ENCODE measurements around the gene DOCK4.
"Not testable (repeated sequence)": the region's sequence is repeated elsewhere in the genome, so short reads cannot be mapped to it uniquely, and the experiment has no call there.

Gene DOCK4, protein sequence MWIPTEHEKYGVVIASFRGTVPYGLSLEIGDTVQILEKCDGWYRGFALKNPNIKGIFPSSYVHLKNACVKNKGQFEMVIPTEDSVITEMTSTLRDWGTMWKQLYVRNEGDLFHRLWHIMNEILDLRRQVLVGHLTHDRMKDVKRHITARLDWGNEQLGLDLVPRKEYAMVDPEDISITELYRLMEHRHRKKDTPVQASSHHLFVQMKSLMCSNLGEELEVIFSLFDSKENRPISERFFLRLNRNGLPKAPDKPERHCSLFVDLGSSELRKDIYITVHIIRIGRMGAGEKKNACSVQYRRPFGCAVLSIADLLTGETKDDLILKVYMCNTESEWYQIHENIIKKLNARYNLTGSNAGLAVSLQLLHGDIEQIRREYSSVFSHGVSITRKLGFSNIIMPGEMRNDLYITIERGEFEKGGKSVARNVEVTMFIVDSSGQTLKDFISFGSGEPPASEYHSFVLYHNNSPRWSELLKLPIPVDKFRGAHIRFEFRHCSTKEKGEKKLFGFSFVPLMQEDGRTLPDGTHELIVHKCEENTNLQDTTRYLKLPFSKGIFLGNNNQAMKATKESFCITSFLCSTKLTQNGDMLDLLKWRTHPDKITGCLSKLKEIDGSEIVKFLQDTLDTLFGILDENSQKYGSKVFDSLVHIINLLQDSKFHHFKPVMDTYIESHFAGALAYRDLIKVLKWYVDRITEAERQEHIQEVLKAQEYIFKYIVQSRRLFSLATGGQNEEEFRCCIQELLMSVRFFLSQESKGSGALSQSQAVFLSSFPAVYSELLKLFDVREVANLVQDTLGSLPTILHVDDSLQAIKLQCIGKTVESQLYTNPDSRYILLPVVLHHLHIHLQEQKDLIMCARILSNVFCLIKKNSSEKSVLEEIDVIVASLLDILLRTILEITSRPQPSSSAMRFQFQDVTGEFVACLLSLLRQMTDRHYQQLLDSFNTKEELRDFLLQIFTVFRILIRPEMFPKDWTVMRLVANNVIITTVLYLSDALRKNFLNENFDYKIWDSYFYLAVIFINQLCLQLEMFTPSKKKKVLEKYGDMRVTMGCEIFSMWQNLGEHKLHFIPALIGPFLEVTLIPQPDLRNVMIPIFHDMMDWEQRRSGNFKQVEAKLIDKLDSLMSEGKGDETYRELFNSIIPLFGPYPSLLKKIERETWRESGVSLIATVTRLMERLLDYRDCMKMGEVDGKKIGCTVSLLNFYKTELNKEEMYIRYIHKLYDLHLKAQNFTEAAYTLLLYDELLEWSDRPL (N-terminal part only)

DNA sequence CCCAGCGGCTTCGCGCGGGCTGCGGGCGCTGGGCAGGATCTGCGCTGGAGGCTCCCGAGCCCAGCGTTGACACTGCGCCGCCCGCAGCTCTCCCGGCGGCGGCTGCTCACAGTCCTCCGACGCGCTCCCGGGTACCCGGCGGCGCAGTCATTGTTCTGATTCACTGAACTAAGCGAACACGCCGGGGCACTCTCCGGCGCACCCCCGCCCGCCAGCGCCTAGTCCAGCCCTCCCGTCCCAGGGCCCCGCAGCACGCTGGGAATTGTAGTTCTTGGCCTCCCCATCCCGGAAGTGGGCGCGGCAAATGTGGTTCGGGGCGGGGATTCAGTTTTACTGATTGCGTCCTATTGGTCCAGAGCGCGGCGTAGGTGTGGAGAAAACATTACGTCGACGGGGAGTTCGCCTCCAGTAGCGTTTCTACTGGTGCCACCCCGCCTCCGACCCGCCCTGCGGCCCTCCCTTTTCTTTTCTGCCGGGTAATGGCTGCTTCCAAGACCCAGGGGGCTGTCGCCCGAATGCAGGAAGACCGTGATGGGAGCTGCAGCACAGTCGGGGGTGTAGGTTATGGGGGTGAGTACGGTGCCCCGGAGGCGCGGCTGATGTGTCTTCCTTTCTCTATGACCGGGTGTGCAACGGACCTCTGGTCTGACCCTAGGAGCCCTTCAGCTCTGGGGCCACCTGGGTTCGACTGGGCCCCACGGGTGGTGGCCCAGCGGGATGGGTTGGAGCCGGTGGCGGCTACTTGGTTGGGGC lies at the start of gene DOCK4, which contains the start of gene ZNF277:
DOCK4 (minus strand) TSS at position 162 of the 753 bp plus-strand sequence. CDS start 261 bp downstream, outside the sequence.
ZNF277 (plus strand) TSS at position 458 of the 753 bp plus-strand sequence; CDS start at position 480, 22 bp downstream.
- peak; percentile 100 for DNase-seq

DNA sequence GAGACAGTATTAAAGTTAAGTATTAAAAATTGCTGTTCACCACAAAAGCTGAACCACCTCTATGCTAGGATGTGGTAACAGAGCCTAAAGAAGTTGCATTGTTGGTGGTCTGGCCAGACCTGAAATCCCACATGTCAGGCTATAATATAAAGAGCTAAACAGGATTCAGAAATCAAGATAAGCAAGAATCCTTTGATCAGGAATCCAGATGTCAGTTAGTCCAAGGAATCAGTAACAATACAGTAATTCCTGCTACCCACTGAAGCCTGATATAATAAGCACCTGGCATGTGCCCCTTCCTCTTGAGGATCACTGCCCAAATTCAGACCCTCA lies 49.2 kb upstream of the DOCK4 start:
- DNase-seq: no peak

DNA sequence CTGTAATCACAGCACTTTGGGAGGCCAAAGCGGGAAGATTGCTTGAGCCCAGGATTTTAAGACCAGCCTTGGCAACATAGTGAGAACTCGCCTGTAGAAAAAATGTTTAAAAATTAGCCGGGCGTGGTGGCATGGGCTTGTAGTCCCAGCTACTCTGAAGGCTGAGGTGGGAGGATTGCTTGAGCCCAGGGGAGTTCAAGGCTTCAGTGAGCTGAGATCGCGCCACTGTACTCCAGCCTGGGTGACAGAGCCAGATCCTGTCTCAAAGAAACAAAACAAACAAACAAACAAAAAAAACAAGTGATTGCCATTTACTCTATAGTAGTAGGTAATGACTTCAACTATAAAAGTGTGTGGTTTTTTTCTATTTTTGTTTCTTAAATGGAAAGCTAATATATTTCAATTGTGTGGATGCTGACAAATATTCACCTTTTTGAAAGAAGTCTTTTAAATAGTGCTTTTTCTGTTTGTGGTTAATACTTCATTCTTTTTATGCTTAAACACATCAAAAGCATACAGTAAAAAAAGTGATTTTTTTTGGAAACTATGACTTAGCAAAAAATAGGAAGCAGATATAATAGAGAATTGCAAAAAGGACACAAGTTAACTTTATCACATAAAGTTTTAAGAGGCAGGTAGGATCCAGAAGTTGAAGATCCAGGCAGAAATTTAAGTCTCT lies 48.6 kb upstream of the DOCK4 start:
- DNase-seq: no peak

DNA sequence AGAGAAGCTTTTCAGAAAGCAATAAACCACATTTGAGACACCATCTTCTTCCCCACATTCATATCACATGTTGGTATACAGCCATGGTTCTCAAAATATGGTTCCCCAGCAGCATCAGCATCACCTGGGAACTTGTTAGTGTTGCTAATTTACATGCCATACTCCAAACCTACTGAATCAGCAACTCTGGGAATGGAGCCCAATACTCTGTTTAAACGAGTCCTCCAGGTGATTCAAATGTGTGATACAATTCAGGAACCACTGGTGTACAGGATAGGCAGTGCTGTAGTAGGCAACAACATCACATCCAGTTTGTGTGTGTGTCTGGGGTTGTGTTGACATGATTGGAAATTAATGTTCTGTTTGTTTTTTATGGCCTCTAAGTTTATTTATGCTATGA lies 48.0 kb upstream of the DOCK4 start:
- no peak for DNase-seq

DNA sequence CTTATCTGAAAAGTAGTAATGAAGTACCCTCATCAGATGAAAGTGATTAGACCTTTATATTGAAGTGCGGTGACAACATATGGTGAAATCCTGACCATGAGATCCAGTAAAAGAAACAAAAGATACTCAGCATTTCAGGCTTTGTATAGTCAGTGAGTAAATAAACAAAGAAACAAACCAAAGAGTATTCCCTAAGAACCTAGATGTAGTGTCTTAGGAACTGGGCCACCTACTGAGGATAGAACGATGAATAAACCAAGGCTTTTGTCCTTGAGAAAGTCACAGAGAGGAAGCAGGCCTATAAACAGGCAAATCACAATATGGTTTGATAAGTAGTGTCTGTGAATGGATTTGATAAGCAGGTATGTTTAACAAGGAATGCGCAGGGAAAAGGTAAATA lies 46.5 kb upstream of the DOCK4 start:
- no peak for DNase-seq

DNA sequence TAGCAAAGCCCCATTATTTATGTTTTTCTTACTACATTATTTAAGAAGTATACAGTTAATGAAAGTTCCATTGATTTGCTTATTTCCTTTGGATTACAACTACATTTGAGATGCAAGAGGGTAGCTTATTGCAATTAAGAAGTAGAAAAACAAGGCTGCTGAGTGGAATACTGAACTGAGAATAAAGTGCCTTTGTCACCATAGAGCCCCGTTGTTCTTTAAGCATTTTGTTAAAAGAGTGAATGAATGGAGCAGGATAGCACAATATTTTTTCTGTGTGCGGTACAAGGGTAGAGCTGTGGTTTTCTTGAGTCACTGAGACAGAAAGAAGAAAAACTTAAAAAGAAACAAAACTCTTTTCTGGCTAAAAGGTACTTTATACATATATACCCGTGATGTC lies 45.9 kb upstream of the DOCK4 start:
- DNase-seq: no peak

DNA sequence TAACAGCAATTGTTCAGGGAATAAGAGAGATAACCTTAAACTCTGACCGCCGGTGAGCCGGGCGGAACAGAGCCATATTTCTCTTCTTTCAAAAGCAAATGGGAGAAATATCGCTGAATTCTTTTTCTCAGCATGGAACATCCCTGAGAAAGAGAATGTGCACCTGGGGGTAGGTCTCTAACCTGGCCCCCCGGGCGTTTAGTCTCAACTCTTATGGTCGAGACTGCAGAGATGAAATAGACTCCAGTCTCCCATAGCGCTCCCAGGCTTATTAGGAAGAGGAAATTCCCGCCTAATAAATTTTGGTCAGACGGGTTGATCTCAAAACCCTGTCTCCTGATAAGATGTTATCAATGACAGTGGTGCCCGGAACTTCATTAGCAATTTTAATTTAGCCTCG lies 43.8 kb upstream of the DOCK4 start:
- not testable (repeated sequence) for DNase-seq

DNA sequence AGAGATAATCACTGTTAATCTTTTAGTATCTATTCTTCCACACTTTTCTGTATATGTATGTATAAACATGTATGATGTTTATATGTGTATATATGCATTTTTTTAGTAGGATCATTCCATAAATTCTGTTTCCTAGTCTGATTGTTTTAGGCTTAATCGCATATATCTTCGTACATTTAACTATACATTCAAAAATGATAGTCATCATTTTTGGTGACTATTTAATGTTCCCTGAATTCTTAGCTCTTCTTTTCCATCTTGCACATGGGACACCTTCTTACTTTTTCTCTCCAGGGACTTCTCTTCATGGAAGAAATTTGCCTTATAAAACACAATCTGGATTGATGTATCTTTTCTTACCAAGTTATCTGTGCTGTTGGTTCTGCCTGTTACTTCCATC lies 42.4 kb upstream of the DOCK4 start:
- no peak for DNase-seq

DNA sequence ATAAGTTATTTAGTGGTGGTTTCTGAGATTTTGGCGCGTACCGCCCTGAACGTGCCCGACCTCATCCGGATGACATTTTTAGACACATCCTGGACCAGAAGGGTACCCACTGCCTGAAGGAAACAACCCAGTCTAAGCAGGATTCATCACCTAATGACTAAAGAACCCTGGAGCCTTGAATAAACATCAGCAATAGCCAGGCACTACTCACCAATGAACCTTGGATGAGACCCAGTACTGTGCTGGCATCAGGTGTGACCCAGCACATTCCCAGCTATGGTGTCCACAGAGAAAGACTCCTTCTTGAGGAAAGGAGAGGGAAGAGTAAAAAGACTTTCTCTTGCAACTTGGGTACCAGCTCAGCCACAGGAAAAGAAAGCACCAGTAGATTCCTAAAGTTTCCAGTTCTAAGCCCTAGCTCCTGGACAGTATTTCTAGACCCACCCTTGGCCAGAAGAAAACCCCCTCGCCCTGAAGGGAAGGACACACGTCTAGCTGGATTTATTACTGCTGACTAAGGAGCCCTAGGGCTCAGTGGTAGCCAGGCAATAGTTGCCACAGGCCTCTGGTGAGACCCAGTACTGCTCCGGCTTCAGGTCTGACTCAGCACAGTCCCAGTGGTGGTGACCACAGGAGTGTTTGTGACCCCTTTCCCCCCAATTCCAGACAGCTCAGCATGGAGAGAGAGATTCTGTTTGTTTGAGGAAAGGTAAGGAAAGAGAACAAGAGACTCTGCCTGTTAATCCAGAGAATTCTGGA lies 32.8 kb upstream of the DOCK4 start:
- DNase-seq: no peak

DNA sequence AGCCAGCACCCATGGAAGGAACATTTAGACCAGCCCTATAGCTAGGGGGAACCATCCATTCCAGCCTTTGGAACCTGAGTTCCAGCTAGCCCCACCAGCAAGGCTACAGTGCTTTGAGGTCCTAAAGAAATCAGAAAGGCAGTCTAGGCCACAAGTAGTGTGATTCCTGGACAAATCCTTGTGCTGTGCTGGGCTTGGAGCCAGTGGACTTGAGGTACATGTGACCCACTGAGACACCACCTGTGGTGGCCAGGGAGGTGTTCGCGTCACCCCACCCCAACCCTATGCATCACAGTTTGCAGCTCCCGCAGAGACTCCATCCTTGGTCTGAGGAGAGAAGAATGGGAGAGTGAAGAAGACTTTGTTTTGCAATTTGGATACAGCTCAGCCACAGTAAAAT lies 32.1 kb upstream of the DOCK4 start:
- no peak for DNase-seq

DNA sequence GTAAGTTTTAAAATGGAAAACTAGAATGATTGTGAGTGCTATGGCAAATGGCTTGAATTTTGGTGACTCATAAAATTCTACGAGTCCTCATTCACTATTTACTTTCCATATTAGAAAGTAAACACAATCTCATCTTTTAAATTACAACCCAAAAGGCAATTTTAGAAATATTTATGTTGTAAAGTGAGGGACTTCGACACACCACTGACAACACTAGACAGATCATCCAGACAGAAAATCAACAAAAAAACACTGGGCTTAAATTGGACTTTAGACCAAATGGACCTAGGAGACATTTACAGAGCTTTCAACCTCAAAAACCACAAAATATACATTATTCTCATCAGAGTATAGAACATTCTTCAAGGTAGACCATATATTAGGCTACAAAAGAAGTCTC lies 30.4 kb upstream of the DOCK4 start:
- no peak for DNase-seq

DNA sequence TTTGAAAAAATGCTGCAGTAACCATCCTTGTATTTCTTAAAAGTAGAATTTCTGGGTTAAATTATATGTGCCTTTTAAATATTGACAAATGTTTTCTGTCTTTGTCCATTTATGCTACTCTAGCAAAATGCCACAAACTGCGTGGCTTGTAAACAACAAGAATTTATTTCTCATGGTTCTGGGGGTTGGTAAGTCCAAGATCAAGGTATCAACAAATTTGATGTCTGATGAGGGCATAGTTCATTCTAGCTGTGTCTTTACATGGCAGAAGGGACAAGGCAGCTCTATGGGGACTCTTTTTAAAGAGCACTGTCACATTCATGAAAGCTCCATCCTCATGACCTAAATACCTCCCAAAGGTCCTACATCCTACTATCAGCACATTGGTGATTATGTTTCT lies 27.9 kb upstream of the DOCK4 start:
- DNase-seq: no peak

DNA sequence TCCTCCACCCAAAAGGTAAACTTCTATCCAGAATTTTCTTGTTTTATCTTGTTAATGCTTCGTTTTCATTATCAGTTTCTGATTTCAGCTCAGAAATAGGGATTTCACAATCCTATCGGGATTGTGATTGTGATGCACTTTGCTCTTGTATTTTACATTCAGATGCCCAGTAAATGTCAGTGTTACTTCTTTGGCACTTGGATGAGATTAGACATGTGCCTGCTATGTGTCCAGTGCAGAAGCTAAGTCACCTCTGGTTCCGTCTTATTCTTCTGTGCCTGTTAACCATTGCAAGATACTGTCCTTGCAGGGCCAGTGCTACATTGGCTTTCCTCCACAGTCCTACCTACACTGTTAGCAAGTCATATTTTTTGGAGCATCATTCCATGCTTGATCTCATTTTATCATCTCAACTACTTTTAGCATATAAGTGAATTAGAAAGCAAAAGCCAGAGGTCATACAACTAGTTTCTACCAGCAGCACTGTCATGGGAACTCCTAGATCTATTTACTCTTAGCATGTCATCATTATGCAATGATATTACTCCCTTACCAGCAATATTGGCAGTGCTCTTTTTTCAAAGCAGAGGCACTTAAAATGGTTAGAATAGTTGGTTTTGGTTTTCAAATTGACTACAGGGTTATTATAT lies 27.0 kb upstream of the DOCK4 start:
- no peak for DNase-seq

DNA sequence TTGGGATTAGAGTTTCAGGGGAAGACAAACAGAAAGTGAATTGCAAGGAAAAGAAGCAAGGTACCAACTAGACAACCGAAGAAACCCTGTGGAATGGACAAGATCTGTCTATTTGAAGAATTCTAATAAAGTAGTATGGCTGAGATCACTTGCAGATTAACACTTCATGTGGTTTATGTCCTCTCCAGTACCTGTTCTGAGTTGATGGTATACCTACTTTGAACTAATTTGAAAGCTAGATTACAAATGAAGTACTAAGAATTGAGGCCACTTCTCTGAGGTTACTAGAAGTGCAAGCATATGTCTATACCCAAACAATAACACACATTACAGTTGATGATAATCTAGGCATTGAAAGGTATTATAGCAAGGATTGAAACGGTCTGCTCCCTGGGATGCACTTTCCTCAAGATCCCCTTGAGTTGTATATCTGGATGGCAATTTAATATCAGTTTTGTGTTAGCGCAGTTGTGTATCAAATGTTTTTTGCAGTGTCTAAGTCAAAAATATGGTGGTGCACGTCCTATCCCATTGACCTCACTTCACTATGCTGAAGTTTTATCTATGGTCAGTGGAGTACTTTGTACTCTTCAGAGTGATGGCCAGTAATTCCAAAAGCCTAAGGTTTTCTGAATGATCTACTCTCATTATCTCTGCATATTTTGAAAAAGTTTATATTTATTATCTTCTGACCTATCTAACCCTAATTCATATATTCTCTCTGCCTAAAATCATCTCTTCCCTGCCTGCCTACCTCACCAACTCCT lies 26.2 kb upstream of the DOCK4 start:
- DNase-seq: no peak

DNA sequence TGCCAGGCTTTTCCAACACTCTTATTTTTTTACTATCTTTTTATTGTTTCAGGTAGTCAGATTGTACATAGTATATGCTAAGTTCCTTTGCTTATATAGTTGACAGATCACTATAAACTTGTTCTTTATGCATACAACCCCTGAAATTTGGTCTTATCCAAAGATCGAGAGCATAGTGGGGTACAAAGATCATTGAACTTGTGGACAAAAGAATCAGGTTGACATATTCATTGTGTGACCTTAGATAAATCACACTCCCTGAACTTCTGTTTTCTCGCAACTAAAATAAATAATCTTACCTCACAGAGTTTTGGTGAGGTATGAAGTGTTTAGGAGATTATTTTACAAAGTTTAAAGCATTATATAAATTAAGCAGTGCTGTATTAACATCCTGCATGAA lies 22.4 kb upstream of the DOCK4 start:
- DNase-seq: no peak

DNA sequence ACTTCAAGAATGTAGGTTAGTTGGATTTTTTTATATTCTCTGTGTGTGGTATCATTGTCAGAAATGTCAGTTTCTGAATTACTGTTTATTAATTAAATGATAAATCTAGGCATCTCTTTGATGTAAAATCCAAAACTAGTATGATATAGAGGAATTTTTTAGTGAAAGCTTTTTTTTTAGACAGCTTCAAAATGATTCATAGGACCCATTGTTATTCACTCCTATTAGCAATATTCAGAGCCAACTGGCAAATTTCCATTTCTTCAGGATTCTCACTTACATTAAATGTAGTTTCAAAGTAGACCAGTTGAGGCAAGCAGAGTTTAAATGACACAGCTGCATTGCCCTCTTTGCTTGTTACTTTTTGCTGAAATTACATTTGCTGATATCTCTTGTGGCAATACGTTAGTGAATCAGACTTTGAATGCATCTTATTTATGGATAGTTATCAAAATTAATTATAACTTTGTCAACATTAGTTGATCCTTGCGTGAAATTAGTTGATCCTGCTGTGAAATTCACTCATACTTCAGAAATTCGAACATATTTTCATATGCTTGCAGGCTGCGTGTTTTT lies 20.6 kb upstream of the DOCK4 start:
- no peak for DNase-seq

DNA sequence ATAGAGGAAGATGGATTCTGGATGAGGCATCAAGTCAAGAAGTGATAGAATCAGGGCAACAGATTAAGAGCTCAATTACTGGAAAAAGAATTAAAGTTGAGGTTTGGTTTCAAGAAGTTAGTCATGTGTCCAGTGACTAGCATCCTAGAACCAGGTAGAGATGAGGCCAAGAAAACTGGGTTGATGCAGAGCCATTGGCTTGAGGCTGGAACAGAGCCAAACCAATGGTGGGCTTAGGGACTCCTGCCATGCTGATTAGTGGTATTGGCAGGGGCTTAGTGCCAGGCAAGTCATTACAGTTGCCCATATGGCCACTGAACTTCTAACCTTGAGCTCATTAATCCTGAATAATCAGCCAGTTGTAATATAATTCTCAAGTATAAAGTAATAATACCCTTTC lies 18.8 kb upstream of the DOCK4 start:
- DNase-seq: no peak

DNA sequence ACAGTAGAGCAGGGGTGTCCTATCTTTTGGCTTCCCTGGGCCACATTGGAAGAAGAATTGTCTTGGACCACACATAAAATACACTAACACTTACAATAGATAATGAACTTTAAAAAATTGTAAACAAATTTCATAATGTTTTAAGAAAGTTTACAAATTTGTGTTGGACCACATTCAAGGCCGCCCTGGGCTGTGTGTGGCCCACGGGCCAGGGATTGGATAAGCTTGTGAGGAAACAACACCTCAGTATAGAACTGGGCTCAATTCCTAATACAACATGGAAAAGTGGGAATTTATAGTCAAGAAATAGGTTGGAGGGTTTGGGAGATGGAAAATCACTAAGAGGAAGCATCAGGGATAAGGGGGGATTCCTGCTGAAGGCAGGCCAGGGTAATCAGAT lies 18.0 kb upstream of the DOCK4 start:
- no peak for DNase-seq

DNA sequence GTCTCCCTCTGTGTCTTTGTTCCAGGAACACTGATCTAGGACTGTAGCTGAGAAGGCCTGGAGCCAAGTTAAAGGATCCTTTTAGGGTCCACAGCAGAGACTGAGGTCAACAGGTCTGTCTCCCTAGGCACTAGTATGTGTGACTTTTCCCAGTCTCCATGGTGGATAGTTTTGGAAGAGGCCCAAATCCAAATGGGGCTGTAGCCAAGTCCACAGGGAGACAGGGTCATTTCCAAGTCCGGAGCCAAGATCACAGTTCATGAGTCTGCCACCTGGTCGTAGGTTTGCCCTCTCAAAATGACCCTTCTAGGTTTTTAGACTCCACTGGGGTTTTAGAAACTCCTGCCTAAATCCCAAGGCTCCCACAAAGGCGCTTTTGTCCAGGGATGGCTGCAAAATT lies 17.1 kb upstream of the DOCK4 start:
- DNase-seq: no peak

All from activated CD4-positive, alpha-beta T cell treated with anti-CD3 and anti-CD28 coated beads, Interleukin-2, amount 50 U/mL, for 1 hour (primary cell).